ENCODE results near the gene ACTN4.

The ACTN4 gene

GRCh38 chr19:38709671-38710415 lies 62.4 kb downstream of the ACTN4 start:
- peaks cover 53% of the 10 kb centered on the region for H3K4me1 ChIP-seq (ENCODE audit: control insufficient read depth, insufficient read depth, low read length)
- no peak overlapping the region for H3K9ac ChIP-seq (ENCODE audit: low read depth, low read length)
- no peak overlapping the region for H3K4me3 ChIP-seq (ENCODE audit: low read length)
- H3K27me3 ChIP-seq (ENCODE audit: control insufficient read depth, insufficient read depth, low read length): no peaks in the 10 kb centered on the region
- no peaks in the 10 kb centered on the region for H3K9me3 ChIP-seq (replicated peaks; ENCODE audit: low read length)
- H3K4me2 ChIP-seq (ENCODE audit: low read length): no peak overlapping the region
- H3K36me3 ChIP-seq (ENCODE audit: insufficient read depth, low read length): peaks cover 97% of the 10 kb centered on the region

DNA sequence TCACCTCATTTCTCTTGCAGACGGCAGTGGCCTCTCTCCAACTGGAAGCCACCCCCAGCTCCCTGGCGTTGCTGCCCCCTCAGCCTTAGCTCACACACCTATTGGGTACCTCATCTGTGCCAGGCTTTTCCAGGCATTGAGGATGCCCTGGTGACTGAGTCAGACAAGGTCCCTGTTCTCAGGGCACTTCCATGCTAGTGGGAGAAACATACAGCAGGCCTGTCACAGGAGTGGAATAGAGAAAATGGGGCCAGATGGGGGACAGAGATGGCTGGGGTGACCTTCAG lies 62.9 kb downstream of the ACTN4 start:
- Histone ChIP-seq H3K9ac (ENCODE audit: low read depth, low read length) (no peak overlapping the region), H3K4me3 (ENCODE audit: low read length) (no peak overlapping the region), H3K9me3 (replicated peaks; ENCODE audit: low read length) (no peaks in the 10 kb centered on the region), H3K4me1 (ENCODE audit: control insufficient read depth, insufficient read depth, low read length) (peaks cover 53% of the 10 kb centered on the region), H3K4me2 (ENCODE audit: low read length) (no peak overlapping the region), H3K36me3 (ENCODE audit: insufficient read depth, low read length) (peaks cover 93% of the 10 kb centered on the region), H3K27me3 (ENCODE audit: control insufficient read depth, insufficient read depth, low read length) (no peaks in the 10 kb centered on the region)

GRCh38 chr19:38710928-38711725 lies 63.7 kb downstream of the ACTN4 start:
- peaks cover 53% of the 10 kb centered on the region for H3K4me1 ChIP-seq (ENCODE audit: control insufficient read depth, insufficient read depth, low read length)
- H3K9me3 ChIP-seq (replicated peaks; ENCODE audit: low read length): no peaks in the 10 kb centered on the region
- no peak overlapping the region for H3K4me3 ChIP-seq (ENCODE audit: low read length)
- no peak overlapping the region for H3K9ac ChIP-seq (ENCODE audit: low read depth, low read length)
- no peaks in the 10 kb centered on the region for H3K27me3 ChIP-seq (ENCODE audit: control insufficient read depth, insufficient read depth, low read length)
- H3K4me2 ChIP-seq (ENCODE audit: low read length): peak overlapping the region; percentile 11
- peaks cover 91% of the 10 kb centered on the region for H3K36me3 ChIP-seq (ENCODE audit: insufficient read depth, low read length)

- no peak overlapping the region for H3K4me3 ChIP-seq (ENCODE audit: low read length)
- H3K4me2 ChIP-seq (ENCODE audit: low read length): peak overlapping the region; percentile 11
- H3K36me3 ChIP-seq (ENCODE audit: insufficient read depth, low read length): peaks cover 91% of the 10 kb centered on the region
- peaks cover 51% of the 10 kb centered on the region for H3K4me1 ChIP-seq (ENCODE audit: control insufficient read depth, insufficient read depth, low read length)
- peak overlapping the region; percentile 30 for H3K9ac ChIP-seq (ENCODE audit: low read depth, low read length)
- H3K9me3 ChIP-seq (replicated peaks; ENCODE audit: low read length): no peaks in the 10 kb centered on the region
- no peaks in the 10 kb centered on the region for H3K27me3 ChIP-seq (ENCODE audit: control insufficient read depth, insufficient read depth, low read length)
Observed at GRCh38 chr19:38711726-38712153, 64.3 kb downstream of the ACTN4 start.

DNA sequence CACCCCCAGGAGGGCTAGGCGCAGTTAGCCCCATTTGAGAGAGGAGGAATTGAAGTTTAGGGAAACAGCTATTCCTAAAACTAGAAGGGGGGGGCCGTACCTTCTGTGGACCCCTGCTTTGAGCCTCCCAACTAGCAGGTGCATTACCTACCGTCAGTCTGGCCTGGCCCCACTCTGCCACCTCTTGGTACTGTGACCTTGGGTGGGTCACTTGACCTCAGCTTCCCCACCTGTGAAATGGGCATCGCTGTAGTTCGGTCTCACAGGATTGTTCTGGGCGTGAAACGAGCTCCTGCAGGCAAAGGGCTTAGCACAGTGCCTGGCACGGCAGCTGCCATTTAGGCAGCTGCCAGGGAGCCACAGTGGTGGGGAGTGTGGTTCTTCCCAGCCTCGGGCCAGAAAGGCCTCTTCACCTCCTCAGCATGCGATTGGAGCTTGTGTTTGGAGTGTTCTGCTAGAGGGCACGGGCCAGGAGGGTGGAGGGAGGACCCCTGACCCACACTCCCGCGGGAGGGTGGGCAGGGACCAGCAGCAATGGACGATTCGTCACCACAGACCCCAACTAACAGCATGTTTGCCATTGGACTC lies 64.8 kb downstream of the ACTN4 start:
- Histone ChIP-seq H3K27me3 (ENCODE audit: control insufficient read depth, insufficient read depth, low read length) (no peaks in the 10 kb centered on the region), H3K4me2 (ENCODE audit: low read length) (no peak overlapping the region), H3K36me3 (ENCODE audit: insufficient read depth, low read length) (peaks cover 91% of the 10 kb centered on the region), H3K9ac (ENCODE audit: low read depth, low read length) (peak overlapping the region; percentile 30), H3K4me1 (ENCODE audit: control insufficient read depth, insufficient read depth, low read length) (peaks cover 46% of the 10 kb centered on the region), H3K9me3 (replicated peaks; ENCODE audit: low read length) (no peaks in the 10 kb centered on the region), H3K4me3 (ENCODE audit: low read length) (no peak overlapping the region)

- no peak overlapping the region for H3K4me2 ChIP-seq (ENCODE audit: low read length)
- H3K4me3 ChIP-seq (ENCODE audit: low read length): no peak overlapping the region
- no peaks in the 10 kb centered on the region for H3K9me3 ChIP-seq (replicated peaks; ENCODE audit: low read length)
- H3K27me3 ChIP-seq (ENCODE audit: control insufficient read depth, insufficient read depth, low read length): no peaks in the 10 kb centered on the region
- no peak overlapping the region for H3K9ac ChIP-seq (ENCODE audit: low read depth, low read length)
- peaks cover 91% of the 10 kb centered on the region for H3K36me3 ChIP-seq (ENCODE audit: insufficient read depth, low read length)
- H3K4me1 ChIP-seq (ENCODE audit: control insufficient read depth, insufficient read depth, low read length): peaks cover 39% of the 10 kb centered on the region
Observed at GRCh38 chr19:38713227-38713649, 65.8 kb downstream of the ACTN4 start.

GRCh38 chr19:38713865-38714264 lies 66.4 kb downstream of the ACTN4 start:
- no peak overlapping the region for H3K4me3 ChIP-seq (ENCODE audit: low read length)
- H3K9me3 ChIP-seq (replicated peaks; ENCODE audit: low read length): no peaks in the 10 kb centered on the region
- H3K27me3 ChIP-seq (ENCODE audit: control insufficient read depth, insufficient read depth, low read length): no peaks in the 10 kb centered on the region
- peaks cover 45% of the 10 kb centered on the region for H3K4me1 ChIP-seq (ENCODE audit: control insufficient read depth, insufficient read depth, low read length)
- peaks cover 91% of the 10 kb centered on the region for H3K36me3 ChIP-seq (ENCODE audit: insufficient read depth, low read length)
- no peak overlapping the region for H3K9ac ChIP-seq (ENCODE audit: low read depth, low read length)
- H3K4me2 ChIP-seq (ENCODE audit: low read length): no peak overlapping the region

DNA sequence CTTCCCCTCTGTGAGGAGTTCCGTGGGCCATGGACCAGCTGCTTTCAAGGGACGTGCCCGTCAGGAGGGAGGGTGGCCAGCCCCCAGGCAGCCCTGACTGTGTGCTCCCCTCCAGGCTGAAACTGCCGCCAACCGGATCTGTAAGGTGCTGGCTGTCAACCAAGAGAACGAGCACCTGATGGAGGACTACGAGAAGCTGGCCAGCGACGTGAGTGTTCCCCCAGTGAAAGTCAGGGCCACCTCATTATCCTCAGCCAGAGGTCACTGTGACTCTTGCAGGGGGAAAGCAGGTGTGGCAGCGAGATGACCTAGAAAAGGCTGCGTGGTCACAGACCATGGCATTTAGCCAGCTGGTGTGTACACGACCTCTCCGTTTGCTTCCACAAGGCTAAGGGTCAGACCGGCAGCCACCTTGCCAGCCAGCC lies 66.9 kb downstream of the ACTN4 start:
- Histone ChIP-seq H3K27me3 (ENCODE audit: control insufficient read depth, insufficient read depth, low read length) (no peaks in the 10 kb centered on the region), H3K4me1 (ENCODE audit: control insufficient read depth, insufficient read depth, low read length) (peaks cover 50% of the 10 kb centered on the region), H3K36me3 (ENCODE audit: insufficient read depth, low read length) (peaks cover 89% of the 10 kb centered on the region)

DNA sequence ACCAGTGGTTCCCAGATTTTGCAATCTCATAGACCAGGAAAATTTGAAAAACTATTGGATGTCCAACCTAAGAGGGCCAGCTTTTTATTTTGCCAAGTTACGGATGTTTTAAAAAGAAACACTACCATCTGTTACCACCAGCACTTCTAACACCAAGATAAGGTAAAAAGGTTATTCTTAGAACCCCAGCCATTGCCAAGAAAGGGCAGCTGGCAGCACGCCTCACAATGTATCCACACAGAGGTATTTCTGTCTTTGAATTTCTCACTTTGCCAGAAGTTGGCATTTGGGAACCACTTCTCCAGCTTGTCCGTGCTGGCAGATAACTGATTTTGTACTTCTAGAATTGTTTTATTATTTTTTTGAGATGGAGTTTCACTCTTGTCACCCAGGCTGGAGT lies 68.1 kb downstream of the ACTN4 start:
- Histone ChIP-seq H3K27me3 (ENCODE audit: control insufficient read depth, insufficient read depth, low read length) (no peaks in the 10 kb centered on the region), H3K9me3 (replicated peaks; ENCODE audit: low read length) (no peaks in the 10 kb centered on the region), H3K36me3 (ENCODE audit: insufficient read depth, low read length) (peaks cover 89% of the 10 kb centered on the region), H3K9ac (ENCODE audit: low read depth, low read length) (no peak overlapping the region), H3K4me2 (ENCODE audit: low read length) (no peak overlapping the region), H3K4me3 (ENCODE audit: low read length) (no peak overlapping the region), H3K4me1 (ENCODE audit: control insufficient read depth, insufficient read depth, low read length) (peaks cover 55% of the 10 kb centered on the region)

More for the DNA sequence above, 66.9 kb downstream of the ACTN4 start:
- Histone ChIP-seq H3K9ac (ENCODE audit: low read depth, low read length) (no peak overlapping the region), H3K4me3 (ENCODE audit: low read length) (no peak overlapping the region), H3K9me3 (replicated peaks; ENCODE audit: low read length) (no peaks in the 10 kb centered on the region), H3K4me2 (ENCODE audit: low read length) (no peak overlapping the region)

- Histone ChIP-seq H3K36me3 (ENCODE audit: insufficient read depth, low read length) (peaks cover 90% of the 10 kb centered on the region), H3K4me2 (ENCODE audit: low read length) (no peak overlapping the region), H3K4me1 (ENCODE audit: control insufficient read depth, insufficient read depth, low read length) (peaks cover 42% of the 10 kb centered on the region), H3K9me3 (replicated peaks; ENCODE audit: low read length) (no peaks in the 10 kb centered on the region), H3K27me3 (ENCODE audit: control insufficient read depth, insufficient read depth, low read length) (no peaks in the 10 kb centered on the region), H3K9ac (ENCODE audit: low read depth, low read length) (no peak overlapping the region), H3K4me3 (ENCODE audit: low read length) (no peak overlapping the region)
Observed at GRCh38 chr19:38717051-38717450, 69.6 kb downstream of the ACTN4 start.

GRCh38 chr19:38717855-38718254 lies 70.4 kb downstream of the ACTN4 start:
- H3K4me1 ChIP-seq (ENCODE audit: control insufficient read depth, insufficient read depth, low read length): peaks cover 34% of the 10 kb centered on the region
- no peak overlapping the region for H3K4me2 ChIP-seq (ENCODE audit: low read length)
- H3K36me3 ChIP-seq (ENCODE audit: insufficient read depth, low read length): peaks cover 90% of the 10 kb centered on the region
- H3K9ac ChIP-seq (ENCODE audit: low read depth, low read length): no peak overlapping the region
- H3K9me3 ChIP-seq (replicated peaks; ENCODE audit: low read length): no peaks in the 10 kb centered on the region
- H3K4me3 ChIP-seq (ENCODE audit: low read length): no peak overlapping the region
- H3K27me3 ChIP-seq (ENCODE audit: control insufficient read depth, insufficient read depth, low read length): no peaks in the 10 kb centered on the region
